GM23338 (cell line): Measurements from ENCODE around the gene SLC28A1.

Source experiments
- CREB1 ChIP-seq: fragments of 250-450 bp; sonication (Bioruptor Pico); IDR thresholded peaks from 2 replicates; pipeline ENCODE4 v1.5.0; 2020; ENCODE audit warnings: low read depth, mild to moderate bottlenecking, moderate library complexity
- EZH2 ChIP-seq: fragments of 200-600 bp; sonication (generic); IDR thresholded peaks from one replicate; pipeline ENCODE4 v1.8.0; 2017; ENCODE audit warnings: antibody characterized with exemption, mild to moderate bottlenecking, low read depth; ENCODE audit not compliant: unreplicated experiment
- EZH2phosphoT487 ChIP-seq: fragments of 200-600 bp; sonication (generic); IDR thresholded peaks from one replicate; pipeline ENCODE4 v1.8.1; 2018; ENCODE audit warnings: antibody characterized with exemption; ENCODE audit not compliant: unreplicated experiment
- POLR2AphosphoS5 ChIP-seq: IDR thresholded peaks from 2 replicates; pipeline ENCODE4 v1.6.1; 2016; ENCODE audit warnings: antibody characterized with exemption, low read depth
- STAT1 ChIP-seq: IDR thresholded peaks from one replicate; pipeline ENCODE4 v1.6.1; 2016; ENCODE audit warnings: antibody characterized with exemption; ENCODE audit not compliant: unreplicated experiment
- ZNF114 ChIP-seq: fragments of 250-450 bp; sonication (Bioruptor Pico); IDR thresholded peaks from 2 replicates; pipeline ENCODE4 v1.5.0; 2020; ENCODE audit warnings: mild to moderate bottlenecking, moderate library complexity
- TF ChIP-seq, protein P1 (sequence below), 2 experiments: fragments of 200-600 bp in 1 of 2; sonication (generic) in 1 of 2; conservative IDR thresholded peaks; 2 replicates each; pipeline versions ENCODE4 v1.5.1 to v1.6.1; 2016 to 2017; ENCODE audit warnings: antibody characterized with exemption in 2 of 2, low read depth in 2 of 2, mild to moderate bottlenecking in 2 of 2, moderate library complexity in 1 of 2
- TF ChIP-seq, protein P2 (sequence below): IDR thresholded peaks from one replicate; pipeline ENCODE4 v1.6.1; 2018; ENCODE audit warnings: antibody characterized with exemption; ENCODE audit not compliant: unreplicated experiment
- TF ChIP-seq, protein P3 (sequence below): IDR thresholded peaks from 2 replicates; pipeline ENCODE4 v1.6.1; 2016; ENCODE audit warnings: antibody characterized with exemption

DNA sequence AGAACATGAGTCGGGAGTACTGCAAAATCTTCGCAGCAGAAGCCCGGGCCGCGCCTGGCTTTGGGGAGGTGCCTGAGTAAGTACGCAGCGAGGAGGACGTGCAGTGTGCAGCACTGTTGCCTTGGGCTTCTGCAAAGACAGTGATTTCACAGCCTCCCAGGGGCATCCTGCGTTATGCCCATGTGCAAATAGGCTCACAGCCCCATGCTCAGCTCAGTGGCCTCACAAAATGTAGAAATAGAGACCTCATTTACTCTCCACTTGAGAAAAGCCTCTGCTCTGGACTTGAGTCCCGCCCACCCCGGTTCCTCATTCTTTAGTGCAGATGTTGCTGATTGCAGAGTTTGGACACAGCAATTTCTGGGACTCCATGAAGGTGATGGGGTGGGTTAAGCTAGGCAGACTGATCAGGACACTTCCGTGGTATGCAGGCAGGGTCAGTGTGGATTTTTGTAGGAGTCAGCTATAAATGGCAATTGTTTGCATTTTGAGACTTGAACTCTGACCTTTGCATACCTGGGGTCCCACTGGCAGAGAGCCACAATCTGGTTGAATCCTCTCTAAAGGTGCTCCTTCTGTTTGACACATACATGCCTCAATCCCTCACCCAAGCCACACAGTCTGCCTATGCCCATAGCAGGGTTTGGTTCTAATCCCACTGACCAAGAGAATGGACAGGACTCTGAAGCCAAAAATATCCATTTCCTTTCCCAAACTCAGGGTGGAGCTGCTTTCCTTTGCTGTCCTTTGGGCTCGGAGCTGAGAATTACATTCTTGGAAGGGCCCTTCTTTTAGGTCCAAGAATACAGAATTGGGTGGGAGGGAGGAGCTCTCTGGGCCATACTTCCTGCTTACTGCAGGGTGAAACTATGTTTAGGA is 20.7 kb upstream of the SLC28A1 start:
- TF ChIP-seq STAT1: no peak
- TF ChIP-seq POLR2AphosphoS5: no peak
- TF ChIP-seq, protein P1, sequence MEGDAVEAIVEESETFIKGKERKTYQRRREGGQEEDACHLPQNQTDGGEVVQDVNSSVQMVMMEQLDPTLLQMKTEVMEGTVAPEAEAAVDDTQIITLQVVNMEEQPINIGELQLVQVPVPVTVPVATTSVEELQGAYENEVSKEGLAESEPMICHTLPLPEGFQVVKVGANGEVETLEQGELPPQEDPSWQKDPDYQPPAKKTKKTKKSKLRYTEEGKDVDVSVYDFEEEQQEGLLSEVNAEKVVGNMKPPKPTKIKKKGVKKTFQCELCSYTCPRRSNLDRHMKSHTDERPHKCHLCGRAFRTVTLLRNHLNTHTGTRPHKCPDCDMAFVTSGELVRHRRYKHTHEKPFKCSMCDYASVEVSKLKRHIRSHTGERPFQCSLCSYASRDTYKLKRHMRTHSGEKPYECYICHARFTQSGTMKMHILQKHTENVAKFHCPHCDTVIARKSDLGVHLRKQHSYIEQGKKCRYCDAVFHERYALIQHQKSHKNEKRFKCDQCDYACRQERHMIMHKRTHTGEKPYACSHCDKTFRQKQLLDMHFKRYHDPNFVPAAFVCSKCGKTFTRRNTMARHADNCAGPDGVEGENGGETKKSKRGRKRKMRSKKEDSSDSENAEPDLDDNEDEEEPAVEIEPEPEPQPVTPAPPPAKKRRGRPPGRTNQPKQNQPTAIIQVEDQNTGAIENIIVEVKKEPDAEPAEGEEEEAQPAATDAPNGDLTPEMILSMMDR (conservative IDR thresholded peaks at IDR 0.05; ENCODE audit: low read depth in 2 of 2): peak in 1 of 2 experiments; percentile 35; a peak in 2 of 4 replicates
- TF ChIP-seq CREB1 (CRISPR knock-in tag): no peak
- TF ChIP-seq EZH2phosphoT487: no peak
- TF ChIP-seq, protein P2, sequence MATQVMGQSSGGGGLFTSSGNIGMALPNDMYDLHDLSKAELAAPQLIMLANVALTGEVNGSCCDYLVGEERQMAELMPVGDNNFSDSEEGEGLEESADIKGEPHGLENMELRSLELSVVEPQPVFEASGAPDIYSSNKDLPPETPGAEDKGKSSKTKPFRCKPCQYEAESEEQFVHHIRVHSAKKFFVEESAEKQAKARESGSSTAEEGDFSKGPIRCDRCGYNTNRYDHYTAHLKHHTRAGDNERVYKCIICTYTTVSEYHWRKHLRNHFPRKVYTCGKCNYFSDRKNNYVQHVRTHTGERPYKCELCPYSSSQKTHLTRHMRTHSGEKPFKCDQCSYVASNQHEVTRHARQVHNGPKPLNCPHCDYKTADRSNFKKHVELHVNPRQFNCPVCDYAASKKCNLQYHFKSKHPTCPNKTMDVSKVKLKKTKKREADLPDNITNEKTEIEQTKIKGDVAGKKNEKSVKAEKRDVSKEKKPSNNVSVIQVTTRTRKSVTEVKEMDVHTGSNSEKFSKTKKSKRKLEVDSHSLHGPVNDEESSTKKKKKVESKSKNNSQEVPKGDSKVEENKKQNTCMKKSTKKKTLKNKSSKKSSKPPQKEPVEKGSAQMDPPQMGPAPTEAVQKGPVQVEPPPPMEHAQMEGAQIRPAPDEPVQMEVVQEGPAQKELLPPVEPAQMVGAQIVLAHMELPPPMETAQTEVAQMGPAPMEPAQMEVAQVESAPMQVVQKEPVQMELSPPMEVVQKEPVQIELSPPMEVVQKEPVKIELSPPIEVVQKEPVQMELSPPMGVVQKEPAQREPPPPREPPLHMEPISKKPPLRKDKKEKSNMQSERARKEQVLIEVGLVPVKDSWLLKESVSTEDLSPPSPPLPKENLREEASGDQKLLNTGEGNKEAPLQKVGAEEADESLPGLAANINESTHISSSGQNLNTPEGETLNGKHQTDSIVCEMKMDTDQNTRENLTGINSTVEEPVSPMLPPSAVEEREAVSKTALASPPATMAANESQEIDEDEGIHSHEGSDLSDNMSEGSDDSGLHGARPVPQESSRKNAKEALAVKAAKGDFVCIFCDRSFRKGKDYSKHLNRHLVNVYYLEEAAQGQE: no peak
- TF ChIP-seq EZH2: no peak
- TF ChIP-seq ZNF114 (CRISPR knock-in tag): no peak
- TF ChIP-seq, protein P3, sequence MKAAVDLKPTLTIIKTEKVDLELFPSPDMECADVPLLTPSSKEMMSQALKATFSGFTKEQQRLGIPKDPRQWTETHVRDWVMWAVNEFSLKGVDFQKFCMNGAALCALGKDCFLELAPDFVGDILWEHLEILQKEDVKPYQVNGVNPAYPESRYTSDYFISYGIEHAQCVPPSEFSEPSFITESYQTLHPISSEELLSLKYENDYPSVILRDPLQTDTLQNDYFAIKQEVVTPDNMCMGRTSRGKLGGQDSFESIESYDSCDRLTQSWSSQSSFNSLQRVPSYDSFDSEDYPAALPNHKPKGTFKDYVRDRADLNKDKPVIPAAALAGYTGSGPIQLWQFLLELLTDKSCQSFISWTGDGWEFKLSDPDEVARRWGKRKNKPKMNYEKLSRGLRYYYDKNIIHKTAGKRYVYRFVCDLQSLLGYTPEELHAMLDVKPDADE: no peak
